Neuronal stem cell (in vitro differentiated cells): Measurements from ENCODE around the gene MEGF9.

Experiments
- DNase-seq: peaks from one replicate; pipeline ENCODE4 v3.0.0-alpha.2; 2013; ENCODE audit warnings: low spot score
- H2AFZ ChIP-seq: one replicate; pipeline ENCODE4 v1.6.1; 2013; ENCODE audit warnings: mild to moderate bottlenecking, low read length, inconsistent platforms
- H2AK5ac ChIP-seq: 2 replicates; pipeline ENCODE4 v1.6.1; 2013; ENCODE audit warnings: low read depth, mild to moderate bottlenecking, inconsistent platforms, low read length, moderate library complexity, mixed read lengths
- H2BK120ac ChIP-seq: 2 replicates; pipeline ENCODE4 v1.6.1; 2013; ENCODE audit warnings: low read depth, mild to moderate bottlenecking, inconsistent platforms, low read length, moderate library complexity, mixed read lengths
- H2BK12ac ChIP-seq: one replicate; pipeline ENCODE4 v1.6.1; 2013; ENCODE audit warnings: low read length, inconsistent platforms
- H2BK15ac ChIP-seq: 2 replicates; pipeline ENCODE4 v1.6.1; 2013; ENCODE audit warnings: mild to moderate bottlenecking, low read length, inconsistent platforms, mixed read lengths
- H2BK5ac ChIP-seq: one replicate; pipeline ENCODE4 v1.6.1; 2013; ENCODE audit warnings: inconsistent platforms, mild to moderate bottlenecking, low read length, moderate library complexity
- H3K14ac ChIP-seq: one replicate; pipeline ENCODE4 v1.6.1; 2013; ENCODE audit warnings: low read length, inconsistent platforms
- H3K18ac ChIP-seq: 2 replicates; pipeline ENCODE4 v1.6.1; 2013; ENCODE audit warnings: low read length, inconsistent platforms
- H3K23ac ChIP-seq: 2 replicates; pipeline ENCODE4 v1.6.1; 2013; ENCODE audit warnings: low read depth, mild to moderate bottlenecking, mixed read lengths, low read length, inconsistent platforms; ENCODE audit not compliant: poor library complexity
- H3K27ac ChIP-seq: replicated peaks from 3 replicates; pipeline ENCODE4 v1.5.1; 2013; ENCODE audit warnings: low read length, inconsistent platforms
- H3K27me3 ChIP-seq, 3 experiments: 2 replicates each; pipeline ENCODE4 v1.6.1; 2013; ENCODE audit warnings: low read length in 3 of 3, mild to moderate bottlenecking in 2 of 3, inconsistent platforms in 1 of 3, low read depth in 1 of 3, mixed read lengths in 1 of 3, moderate library complexity in 1 of 3; ENCODE audit not compliant: control insufficient read depth in 3 of 3, insufficient read depth in 3 of 3
- H3K36me3 ChIP-seq, 2 donors: replicated peaks in 1 of 2; 2 replicates each; pipeline ENCODE4 v1.6.1; 2013; ENCODE audit warnings: low read length in 2 of 2; ENCODE audit not compliant: control insufficient read depth in 2 of 2, insufficient read depth in 2 of 2
- H3K4ac ChIP-seq: 2 replicates; pipeline ENCODE4 v1.6.1; 2013; ENCODE audit warnings: inconsistent platforms, mild to moderate bottlenecking, low read length, moderate library complexity
- H3K4me1 ChIP-seq, 2 donors: 1 replicate in 1 of 2; 2 replicates in 1 of 2; pipeline ENCODE4 v1.6.1; 2013; ENCODE audit warnings: low read length in 2 of 2, low read depth in 1 of 2; ENCODE audit not compliant: control insufficient read depth in 2 of 2, insufficient read depth in 1 of 2
- H3K4me2 ChIP-seq: one replicate; pipeline ENCODE4 v1.6.1; 2013; ENCODE audit warnings: mild to moderate bottlenecking, low read length, inconsistent platforms; ENCODE audit not compliant: insufficient read depth, poor library complexity, severe bottlenecking
- H3K4me3 ChIP-seq, 2 donors: 2 replicates each; pipeline ENCODE4 v1.5.1; 2013; ENCODE audit warnings: low read length in 2 of 2, mild to moderate bottlenecking in 2 of 2, inconsistent platforms in 1 of 2, moderate library complexity in 1 of 2
- H3K79me1 ChIP-seq: one replicate; pipeline ENCODE4 v1.6.1; 2013; ENCODE audit warnings: low read depth, mild to moderate bottlenecking, inconsistent platforms, low read length, moderate library complexity
- H3K9ac ChIP-seq: one replicate; pipeline ENCODE4 v1.6.1; 2013; ENCODE audit warnings: mild to moderate bottlenecking, low read depth, low read length, inconsistent platforms; ENCODE audit not compliant: poor library complexity
- H3K9me3 ChIP-seq, 2 donors: replicated peaks in 1 of 2; 2 replicates each; pipeline versions ENCODE3 to v1.6.1; 2013; ENCODE audit warnings: low read length in 2 of 2, mild to moderate bottlenecking in 2 of 2, inconsistent platforms in 1 of 2, low read depth in 1 of 2, mixed read lengths in 1 of 2, moderate library complexity in 1 of 2; ENCODE audit not compliant: control insufficient read depth in 2 of 2, insufficient read depth in 1 of 2
- H4K8ac ChIP-seq: one replicate; pipeline ENCODE4 v1.6.1; 2013; ENCODE audit warnings: low read depth, mild to moderate bottlenecking, inconsistent platforms, low read length, moderate library complexity
- H4K91ac ChIP-seq: one replicate; pipeline ENCODE4 v1.6.1; 2013; ENCODE audit warnings: low read length, low read depth, mild to moderate bottlenecking, inconsistent platforms; ENCODE audit not compliant: poor library complexity
- WGBS, 2 donors: extraction: QIAGEN DNeasy Blood & Tissue Kit; methylation state at CpG; one replicate each; pipeline ENCODE4 v1.1.7; 2013; ENCODE audit warnings: missing lambda C conversion rate in 2 of 2, mixed read lengths in 1 of 2; ENCODE audit not compliant: insufficient read length in 2 of 2, insufficient replicate concordance in 1 of 2; ENCODE audit errors: extremely low coverage in 2 of 2; 5-methylcytosine and 5-hydroxymethylcytosine counted together

Gene MEGF9

GRCh38 chr9:120568816-120569215, 145.5 kb downstream of the MEGF9 start:
- Histone ChIP-seq H2BK120ac (no peak overlapping the region), H3K4ac (no peak overlapping the region), H2AFZ (no peak overlapping the region), H3K9ac (no peak overlapping the region), H3K4me2 (no peak overlapping the region), H4K91ac (no peak overlapping the region), H3K4me1 (no peaks in the 10 kb centered on the region), H3K4me3 (no peak overlapping the region), H2BK12ac (no peak overlapping the region), H3K27me3 (no peaks in the 10 kb centered on the region), H3K23ac (no peak overlapping the region), H4K8ac (no peak overlapping the region), H3K27ac (no peak overlapping the region), H2AK5ac (no peak overlapping the region), H2BK15ac (no peak overlapping the region), H3K14ac (no peak overlapping the region), H3K9me3 (no peaks in the 10 kb centered on the region), H2BK5ac (no peak overlapping the region), H3K79me1 (peaks cover 4% of the 10 kb centered on the region), H3K18ac (no peak overlapping the region), H3K36me3 (peaks cover 45 to 90% of the 10 kb centered on the region in 2 donors)
- no CpG with 5 or more reads among the region's 5 CpGs for WGBS, 2 donors
- DNase-seq: no peak

DNA sequence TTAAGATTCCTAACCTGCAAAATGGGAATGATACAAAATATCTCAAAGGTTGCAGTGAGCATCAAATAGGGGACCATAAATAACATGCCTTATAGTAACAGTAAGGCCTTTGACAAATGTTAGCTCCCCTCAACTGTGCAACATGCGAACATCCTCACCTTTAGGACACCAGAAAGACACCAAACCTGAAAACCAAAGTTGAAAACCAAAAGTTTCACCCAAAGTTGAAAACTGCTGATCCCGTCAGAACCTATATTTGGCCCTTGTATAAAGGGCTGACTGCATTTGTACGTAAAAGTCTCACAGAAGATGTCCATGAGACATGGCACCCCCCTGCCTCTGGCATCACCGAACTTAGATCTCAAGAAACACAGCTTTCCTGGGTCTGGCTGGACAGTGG, 146.4 kb downstream of the MEGF9 start:
- H2AK5ac ChIP-seq: no peak overlapping the region
- H3K36me3 ChIP-seq: peaks cover 48 to 99% of the 10 kb centered on the region in 2 donors
- no peak overlapping the region for H3K14ac ChIP-seq
- H2AFZ ChIP-seq: no peak overlapping the region
- no peaks in the 10 kb centered on the region for H3K9me3 ChIP-seq
- no peak overlapping the region for H2BK15ac ChIP-seq
- no peak overlapping the region for H2BK5ac ChIP-seq
- no peak overlapping the region for H2BK120ac ChIP-seq
- H2BK12ac ChIP-seq: no peak overlapping the region
- no peak overlapping the region for H3K27ac ChIP-seq
- no CpG with 5 or more reads among the region's 4 CpGs for WGBS, 2 donors
- H3K4me3 ChIP-seq: no peak overlapping the region
- H3K23ac ChIP-seq: no peak overlapping the region
- no peak overlapping the region for H3K4ac ChIP-seq
- H3K4me1 ChIP-seq: no peaks in the 10 kb centered on the region
- H4K91ac ChIP-seq: no peak overlapping the region
- DNase-seq: no peak
- no peak overlapping the region for H3K9ac ChIP-seq
- H3K4me2 ChIP-seq: no peak overlapping the region
- H3K18ac ChIP-seq: no peak overlapping the region
- peaks cover 5% of the 10 kb centered on the region for H3K79me1 ChIP-seq
- no peaks in the 10 kb centered on the region for H3K27me3 ChIP-seq
- no peak overlapping the region for H4K8ac ChIP-seq

- no peak overlapping the region for H2AK5ac ChIP-seq
- peaks cover 5% of the 10 kb centered on the region for H3K79me1 ChIP-seq
- H3K18ac ChIP-seq: no peak overlapping the region
- no CpG with 5 or more reads among the region's 3 CpGs for WGBS, 2 donors
- H3K4ac ChIP-seq: no peak overlapping the region
- H4K91ac ChIP-seq: no peak overlapping the region
- H3K9me3 ChIP-seq: no peaks in the 10 kb centered on the region
- no peak overlapping the region for H3K14ac ChIP-seq
- no peak overlapping the region for H3K9ac ChIP-seq
- H4K8ac ChIP-seq: no peak overlapping the region
- no peak overlapping the region for H3K23ac ChIP-seq
- H3K4me2 ChIP-seq: no peak overlapping the region
- H2BK120ac ChIP-seq: no peak overlapping the region
- H2BK5ac ChIP-seq: no peak overlapping the region
- no peak for DNase-seq
- no peak overlapping the region for H3K4me3 ChIP-seq
- no peaks in the 10 kb centered on the region for H3K4me1 ChIP-seq
- no peak overlapping the region for H2BK12ac ChIP-seq
- no peak overlapping the region for H2BK15ac ChIP-seq
- H3K27ac ChIP-seq: no peak overlapping the region
- H2AFZ ChIP-seq: no peak overlapping the region
- no peaks in the 10 kb centered on the region for H3K27me3 ChIP-seq
- peaks cover 49 to 98% of the 10 kb centered on the region in 2 donors for H3K36me3 ChIP-seq
Observed at GRCh38 chr9:120567081-120567480, 147.2 kb downstream of the MEGF9 start.

DNA sequence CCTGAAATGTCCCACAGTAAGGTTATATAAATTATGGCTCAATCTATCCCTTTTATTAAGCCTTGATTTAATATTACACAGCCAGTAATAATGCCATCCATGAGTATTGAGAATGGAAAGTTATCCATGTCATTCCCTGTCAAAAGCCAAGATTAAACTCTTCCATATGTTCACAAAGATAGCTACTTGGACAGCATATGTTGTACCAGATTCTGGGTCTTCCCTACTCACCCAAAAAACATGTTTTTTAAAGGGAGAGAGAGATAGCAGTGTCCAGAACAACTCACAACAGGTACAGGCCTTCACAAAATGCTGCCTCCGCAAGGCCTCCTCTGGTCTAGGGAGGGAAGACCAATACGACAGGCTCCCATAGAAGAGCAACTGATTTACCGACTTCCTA, 149.7 kb downstream of the MEGF9 start:
- WGBS, 2 donors: no CpG with 5 or more reads among the region's 3 CpGs
- Histone ChIP-seq H3K9me3 (no peaks in the 10 kb centered on the region), H3K27ac (no peak overlapping the region), H3K4me2 (no peak overlapping the region), H3K4me3 (no peak overlapping the region), H4K91ac (no peak overlapping the region), H3K14ac (no peak overlapping the region), H3K18ac (no peak overlapping the region), H2BK5ac (no peak overlapping the region), H3K79me1 (peaks cover 5% of the 10 kb centered on the region), H3K36me3 (peaks cover 31 to 94% of the 10 kb centered on the region in 2 donors), H4K8ac (no peak overlapping the region), H2BK15ac (no peak overlapping the region), H3K4ac (no peak overlapping the region), H2BK12ac (no peak overlapping the region), H3K23ac (no peak overlapping the region), H3K27me3 (no peaks in the 10 kb centered on the region), H2AK5ac (no peak overlapping the region), H3K9ac (no peak overlapping the region), H2BK120ac (no peak overlapping the region), H3K4me1 (no peaks in the 10 kb centered on the region), H2AFZ (no peak overlapping the region)
- DNase-seq: no peak
